Kidney (tissue), 14 donors: ENCODE measurements around the gene ATP1B3. TPM values are rescaled to one million over a fixed set of nuclear protein-coding genes. Genes with fewer than 3 reads are reported as not detected.

Source experiments
- DNase-seq, 5 donors: peaks; one replicate each; pipeline ENCODE4 v3.0.0-alpha.2; 2013 to 2020
- FAIRE-seq: peaks from 2 replicates; lab custom pipeline; 2012; peaks lifted over from hg19 to GRCh38; lab: Jason Lieb, UNC
- H3K27ac ChIP-seq, 2 donors: one replicate each; pipeline ENCODE4 v1.7.0; 2013; ENCODE audit warnings: low read depth in 2 of 2, low read length in 2 of 2, inconsistent platforms in 1 of 2
- H3K27me3 ChIP-seq: one replicate; pipeline ENCODE4 v1.7.1; 2013; ENCODE audit warnings: low read length, inconsistent platforms; ENCODE audit not compliant: control insufficient read depth, insufficient read depth
- H3K36me3 ChIP-seq, 3 donors: one replicate each; pipeline versions ENCODE4 v1.7.0 to v1.7.1; 2013; ENCODE audit warnings: low read length in 3 of 3, control low read depth in 1 of 3, inconsistent platforms in 1 of 3; ENCODE audit not compliant: insufficient read depth in 3 of 3, control insufficient read depth in 2 of 3
- H3K4me1 ChIP-seq, 3 donors: one replicate each; pipeline versions ENCODE4 v1.7.0 to v1.7.1; 2013; ENCODE audit warnings: low read length in 3 of 3, inconsistent platforms in 1 of 3, low read depth in 1 of 3; ENCODE audit not compliant: control insufficient read depth in 2 of 3, insufficient read depth in 2 of 3
- H3K4me3 ChIP-seq, 3 donors: one replicate each; pipeline versions ENCODE4 v1.7.0 to v1.8.1; 2013; ENCODE audit warnings: low read length in 3 of 3, control low read depth in 1 of 3, inconsistent platforms in 1 of 3
- H3K9ac ChIP-seq, 3 donors: one replicate each; pipeline versions ENCODE4 v1.7.0 to v1.7.1; 2013; ENCODE audit warnings: low read length in 3 of 3, control low read depth in 1 of 3, inconsistent platforms in 1 of 3
- H3K9me3 ChIP-seq, 3 donors: one replicate each; pipeline versions ENCODE4 v1.7.0 to v1.7.1; 2013; ENCODE audit warnings: low read length in 3 of 3, control low read depth in 1 of 3, inconsistent platforms in 1 of 3; ENCODE audit not compliant: control insufficient read depth in 2 of 3, insufficient read depth in 1 of 3
- intact Hi-C: fragments of 100-400 bp; cut with DNase I; formaldehyde crosslinking; loops from one replicate; pipeline ENCODE4 v1.11.1; 2022
- polyA plus RNA-seq: library from polyadenylated mRNA; stranded (reverse); fragments of 350-450 nt; fragmentation: Illumina TruSeq; extraction: RNeasy Lipid Tissue Mini Kit (QIAGEN cat#74804); gene quantifications from one replicate; pipeline ENCODE4 v1.2.3, GENCODE V29; 2014; ENCODE audit warnings: low read depth, low replicate concordance; ENCODE audit not compliant: insufficient read depth
- total RNA-seq: library from RNA; stranded (reverse); fragmentation: NEBNext Ultra II Directional; extraction: Animal tissue kit (Norgen Biotek cat#: 25700); gene quantifications from one replicate; pipeline ENCODE4 v1.2.1, GENCODE V29; 2021
- TF ChIP-seq, protein P1 (sequence below): IDR thresholded peaks from 3 replicates; pipeline ENCODE4 v1.5.1; 2012; ENCODE audit warnings: mild to moderate bottlenecking, moderate library complexity, borderline replicate concordance; ENCODE audit not compliant: insufficient read depth; ENCODE audit errors: extremely low read depth
- donor health status: control.
- donor health status: control.
- donor health status: control.
- donor health status: control.
- donor health status: control.
- donor health status: DM: yes; HTN: yes; CAD: no.
- donor health status: Normal renal cell carcinoma (clear cell type).

ATP1B3 gene
- total and polyA plus RNA-seq, 2 donors from 2014 or later, result 110 to 195 TPM

DNA sequence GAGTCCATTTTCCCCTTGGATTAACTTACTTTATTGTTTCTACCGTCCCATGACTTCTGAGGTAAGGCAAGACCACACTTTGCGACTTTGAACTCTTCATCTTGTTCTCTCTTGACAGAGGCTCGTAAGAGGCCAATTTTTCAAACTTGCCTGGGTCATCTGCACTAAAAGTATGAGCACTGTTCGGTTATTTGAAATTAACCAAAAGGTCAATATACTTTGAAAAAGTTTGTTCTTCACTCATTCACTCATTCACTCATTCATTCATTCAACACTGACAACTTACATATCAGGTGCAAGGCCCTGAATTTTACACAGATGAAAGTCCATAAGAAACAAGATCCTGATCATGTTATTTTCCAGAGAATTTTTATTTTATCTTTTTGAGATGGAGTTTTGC, 57.9 kb downstream of the ATP1B3 start:
- Histone ChIP-seq H3K4me1 (no peaks in the 10 kb centered on the region), H3K27me3 (no peaks in the 10 kb centered on the region), H3K4me3 (no peak overlapping the region), H3K9me3 (no peaks in the 10 kb centered on the region), H3K27ac (no peak overlapping the region), H3K36me3 (no peaks in the 10 kb centered on the region), H3K9ac (no peak overlapping the region)
- TF ChIP-seq, protein P1, sequence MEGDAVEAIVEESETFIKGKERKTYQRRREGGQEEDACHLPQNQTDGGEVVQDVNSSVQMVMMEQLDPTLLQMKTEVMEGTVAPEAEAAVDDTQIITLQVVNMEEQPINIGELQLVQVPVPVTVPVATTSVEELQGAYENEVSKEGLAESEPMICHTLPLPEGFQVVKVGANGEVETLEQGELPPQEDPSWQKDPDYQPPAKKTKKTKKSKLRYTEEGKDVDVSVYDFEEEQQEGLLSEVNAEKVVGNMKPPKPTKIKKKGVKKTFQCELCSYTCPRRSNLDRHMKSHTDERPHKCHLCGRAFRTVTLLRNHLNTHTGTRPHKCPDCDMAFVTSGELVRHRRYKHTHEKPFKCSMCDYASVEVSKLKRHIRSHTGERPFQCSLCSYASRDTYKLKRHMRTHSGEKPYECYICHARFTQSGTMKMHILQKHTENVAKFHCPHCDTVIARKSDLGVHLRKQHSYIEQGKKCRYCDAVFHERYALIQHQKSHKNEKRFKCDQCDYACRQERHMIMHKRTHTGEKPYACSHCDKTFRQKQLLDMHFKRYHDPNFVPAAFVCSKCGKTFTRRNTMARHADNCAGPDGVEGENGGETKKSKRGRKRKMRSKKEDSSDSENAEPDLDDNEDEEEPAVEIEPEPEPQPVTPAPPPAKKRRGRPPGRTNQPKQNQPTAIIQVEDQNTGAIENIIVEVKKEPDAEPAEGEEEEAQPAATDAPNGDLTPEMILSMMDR, result no peak
- DNase-seq (no peak), FAIRE-seq (no peak)
- intact Hi-C loops, result no loop called here

DNA sequence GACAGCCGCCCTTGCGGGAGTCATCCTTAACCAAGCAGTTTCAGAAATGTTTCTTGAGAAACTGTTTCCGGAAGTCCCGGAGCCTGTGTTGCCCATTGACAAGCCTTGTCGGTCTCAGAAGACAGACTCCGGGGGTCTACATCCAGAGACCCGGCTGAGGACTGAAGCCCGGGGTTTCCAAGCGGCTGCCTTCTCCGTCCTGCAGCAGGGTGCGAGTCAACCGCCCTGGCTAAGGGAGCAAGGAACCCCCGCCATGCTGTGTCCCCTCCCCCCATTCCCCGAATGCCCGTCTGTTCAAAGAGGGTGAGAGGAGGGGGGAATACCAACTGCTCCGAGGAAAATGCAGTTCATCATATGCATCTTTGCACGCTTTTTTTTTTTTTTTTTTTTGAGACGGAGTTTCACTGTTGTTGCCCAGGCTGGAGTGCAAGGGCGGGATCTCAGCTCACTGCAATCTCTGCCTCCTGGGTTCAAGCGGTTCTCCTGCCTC, 61.6 kb downstream of the ATP1B3 start:
- FAIRE-seq, result no peak

DNA sequence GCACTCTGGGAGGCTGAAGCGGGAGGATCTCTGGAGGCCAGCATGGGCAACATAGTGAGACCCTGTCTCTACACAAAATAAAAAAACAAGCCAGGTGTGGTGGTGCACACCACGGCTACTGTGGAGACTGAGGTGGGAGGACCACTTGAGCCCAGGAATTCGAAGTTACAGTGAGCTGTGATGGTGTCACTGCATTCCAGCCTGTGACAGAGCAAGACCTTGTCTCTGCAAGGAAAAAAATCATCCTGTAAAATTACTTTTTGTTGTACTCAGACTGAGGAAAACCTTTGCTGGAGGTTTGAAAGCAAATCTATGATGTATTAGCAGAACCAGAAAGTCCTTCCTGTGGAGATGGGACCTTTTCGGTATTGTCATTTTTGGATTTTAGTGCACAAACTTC, 63.3 kb downstream of the ATP1B3 start:
- intact Hi-C loops, result no loop called here
- TF ChIP-seq, protein P1, result no peak
- no peak overlapping the region for H3K4me3 ChIP-seq
- no peaks in the 10 kb centered on the region for H3K4me1 ChIP-seq
- no peaks in the 10 kb centered on the region for H3K9me3 ChIP-seq
- H3K27ac ChIP-seq, result no peak overlapping the region
- H3K36me3 ChIP-seq, result no peaks in the 10 kb centered on the region
- FAIRE-seq (no peak), DNase-seq (no peak)
- H3K27me3 ChIP-seq, result no peaks in the 10 kb centered on the region
- H3K9ac ChIP-seq, result no peak overlapping the region

More for the DNA sequence above, 61.6 kb downstream of the ATP1B3 start:
- Histone ChIP-seq H3K9ac (no peak overlapping the region), H3K27ac (no peak overlapping the region), H3K4me3 (no peak overlapping the region), H3K36me3 (no peaks in the 10 kb centered on the region), H3K9me3 (no peaks in the 10 kb centered on the region), H3K4me1 (no peaks in the 10 kb centered on the region), H3K27me3 (no peaks in the 10 kb centered on the region)
- intact Hi-C loops, result no loop called here
- no peak for DNase-seq
- TF ChIP-seq, protein P1, result no peak
